NOMO-1 treated with dmso at 0.1 percent for 144 hours (cell line): ENCODE results near the gene COX18.

Experiments used
- DNase-seq: peaks from one replicate; lab custom pipeline; 2025; ENCODE audit not compliant: unreplicated experiment; lab: John Stamatoyannopoulos, UW

Gene COX18

DNA sequence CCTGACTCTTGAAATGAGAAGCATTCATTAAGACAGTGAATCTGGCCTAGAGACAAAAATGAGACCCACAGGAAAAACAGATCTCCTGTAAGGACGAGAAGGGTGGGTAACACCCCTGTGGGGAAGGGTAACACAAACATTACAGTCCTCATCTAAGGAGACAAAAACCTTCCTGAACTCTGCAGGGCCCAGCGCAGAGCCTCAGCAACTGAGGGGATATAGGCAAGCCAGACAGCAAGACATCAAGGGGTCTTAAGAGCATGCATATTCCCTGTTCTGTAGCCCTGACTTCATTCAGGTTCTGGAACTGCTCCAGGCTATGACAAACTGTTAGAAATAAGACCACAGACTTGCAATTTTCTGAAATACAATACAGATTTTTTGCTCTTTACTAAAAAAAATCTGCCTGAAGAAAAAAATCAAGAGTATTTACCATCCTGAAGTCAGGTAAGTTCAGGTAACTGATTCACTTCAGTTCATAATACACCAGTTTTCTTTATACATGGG, 15.5 kb downstream of the COX18 start:
- no peak for DNase-seq

- DNase-seq: no peak
Observed at GRCh38 chr4:73053076-73053475, 16.4 kb downstream of the COX18 start.

DNA sequence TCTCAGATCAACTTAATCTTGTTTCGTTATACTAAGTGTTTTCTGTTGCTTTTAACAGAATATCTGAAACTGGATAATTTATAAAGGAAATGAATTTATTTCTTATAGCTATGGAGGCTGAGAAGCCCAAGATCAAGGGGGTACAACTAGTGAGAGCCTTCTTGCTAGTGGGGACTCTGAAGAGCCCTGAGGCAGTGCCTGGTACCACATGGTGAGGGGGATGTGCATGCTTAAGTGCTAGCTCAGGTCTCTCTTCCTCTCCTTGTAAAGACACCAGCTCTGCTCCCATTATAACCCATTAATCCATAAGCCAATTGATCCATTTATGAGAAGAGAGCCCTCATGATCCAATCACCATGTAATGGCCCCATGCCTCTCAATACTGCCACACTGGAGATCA, 17.9 kb downstream of the COX18 start:
- DNase-seq: no peak

DNA sequence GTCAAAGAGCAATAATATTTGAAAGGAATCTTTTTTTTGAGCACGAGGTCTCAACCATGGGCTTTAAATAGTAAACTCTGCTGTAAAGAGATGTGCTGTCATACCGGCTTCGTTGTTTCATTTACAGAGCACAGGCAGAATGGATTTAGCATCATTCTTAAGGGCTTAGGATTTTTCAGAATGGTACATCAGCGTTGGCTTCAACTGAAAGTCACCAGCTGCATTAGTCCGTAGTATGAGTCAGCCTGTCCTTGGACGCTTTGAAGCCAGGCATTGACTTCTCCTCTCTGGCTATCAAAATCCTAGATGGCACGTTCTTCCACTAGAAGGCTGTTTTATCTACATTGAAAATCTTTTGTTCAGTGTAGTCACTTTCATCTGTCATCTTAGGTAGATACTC, 23.6 kb downstream of the COX18 start:
- no peak for DNase-seq

- no peak for DNase-seq
Observed at GRCh38 chr4:73037057-73037456, 32.5 kb downstream of the COX18 start.

DNA sequence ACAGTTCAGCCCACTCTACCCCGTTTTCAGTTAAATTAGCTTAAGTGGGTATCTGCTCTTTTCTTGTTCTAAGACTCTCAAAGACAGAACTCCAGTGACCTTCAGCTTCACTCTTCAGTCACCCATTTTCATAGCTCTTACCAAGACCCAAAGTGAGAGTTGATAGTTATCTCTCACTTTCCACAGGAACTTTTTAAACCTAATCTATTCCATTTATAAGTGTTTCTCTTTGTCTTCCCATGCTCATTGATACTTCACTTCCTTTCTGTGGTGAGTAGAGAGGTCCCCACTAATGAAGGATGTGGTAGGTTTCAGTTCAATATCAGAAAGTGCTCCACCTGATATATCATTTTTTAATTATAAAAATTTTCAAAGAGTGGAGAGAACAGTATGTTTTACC, 33.4 kb downstream of the COX18 start:
- no peak for DNase-seq

- DNase-seq: no peak
Observed at GRCh38 chr4:73034896-73035295, 34.6 kb downstream of the COX18 start.

DNA sequence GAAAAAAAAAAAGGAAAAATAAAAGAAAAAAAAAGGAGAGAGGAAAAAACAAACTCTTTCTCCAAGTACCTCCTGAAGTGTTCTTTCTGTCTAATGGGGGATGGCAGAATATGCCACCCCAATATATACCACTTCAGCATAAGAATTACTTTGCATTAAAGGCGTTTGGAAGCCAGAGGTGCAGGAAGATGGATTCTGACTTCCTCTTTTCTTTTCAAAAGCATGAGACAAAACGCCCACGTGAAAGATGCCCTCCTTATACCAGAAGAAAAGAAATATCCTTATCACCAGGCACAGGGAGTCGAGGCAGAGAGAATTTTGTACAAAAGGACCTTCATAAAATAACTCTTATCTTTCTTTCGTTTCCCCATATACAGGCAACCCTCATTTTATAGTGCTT, 40.9 kb downstream of the COX18 start:
- DNase-seq: no peak

DNA sequence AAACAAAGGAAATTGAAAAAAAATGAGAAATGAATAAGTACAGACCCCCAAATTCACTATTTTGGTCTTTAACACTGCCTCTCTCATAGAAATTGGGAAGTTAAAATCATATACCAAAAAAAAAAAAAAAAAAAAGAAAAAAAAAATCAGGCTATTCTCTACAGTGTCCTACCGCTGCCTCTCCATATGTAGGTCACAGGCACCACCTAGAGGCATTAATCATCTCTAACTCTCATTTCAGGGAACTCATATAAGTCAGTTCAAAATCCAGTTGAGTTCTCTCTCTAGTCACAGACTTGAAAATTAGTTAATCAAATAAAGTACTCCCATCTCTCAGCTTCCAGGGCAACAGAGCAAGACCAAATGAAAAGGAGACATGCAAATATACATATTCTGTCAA, 47.9 kb downstream of the COX18 start:
- DNase-seq: no peak

DNA sequence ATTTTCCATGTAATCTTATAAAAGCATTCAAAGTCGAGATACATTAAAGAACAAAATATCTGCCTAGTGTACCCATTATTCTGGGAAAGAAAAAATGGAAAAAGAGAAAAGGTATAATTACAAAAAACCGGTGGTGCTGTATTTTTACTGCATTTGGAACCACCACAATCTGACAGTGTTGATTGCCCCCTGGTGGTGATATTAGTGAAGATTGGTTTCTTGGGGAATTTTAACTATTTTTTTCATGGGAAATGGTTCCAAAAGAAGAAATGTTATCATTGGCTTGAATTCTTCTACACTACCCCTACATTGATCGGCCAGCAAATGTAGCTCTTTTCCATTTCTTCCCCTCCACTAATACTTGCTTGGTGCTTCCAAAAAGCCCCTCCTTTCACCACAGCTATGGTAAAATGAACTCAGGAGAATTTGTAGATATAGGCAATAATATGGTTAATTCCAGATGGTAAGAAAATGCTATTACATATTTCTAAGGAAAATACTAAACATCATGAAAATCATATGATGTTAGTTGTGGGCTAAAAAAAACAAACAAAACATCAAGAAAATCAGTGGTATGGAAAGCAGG, 50.0 kb downstream of the COX18 start:
- no peak for DNase-seq

GRCh38 chr4:73018595-73018994, 50.9 kb downstream of the COX18 start:
- DNase-seq: no peak

DNA sequence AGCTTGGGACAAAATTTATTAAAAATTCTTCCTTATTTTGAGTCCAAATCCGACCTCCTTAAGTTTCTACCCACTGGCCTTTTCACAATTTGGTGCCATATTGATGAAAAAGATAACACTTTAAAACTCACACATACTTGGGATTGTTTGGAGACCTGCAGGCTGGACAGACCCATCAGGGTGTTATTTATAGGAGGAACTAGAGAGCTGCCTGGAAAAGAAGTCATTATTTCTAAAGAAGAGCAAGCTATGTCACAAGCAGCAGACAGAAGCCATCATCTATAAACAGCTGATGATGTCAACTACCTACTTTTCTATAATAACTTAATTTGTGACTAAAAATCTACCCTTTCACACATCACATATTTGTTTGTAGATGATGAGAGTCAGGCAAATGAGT, 56.2 kb downstream of the COX18 start:
- DNase-seq: no peak

GRCh38 chr4:73012673-73013072, 56.8 kb downstream of the COX18 start:
- no peak for DNase-seq

- no peak for DNase-seq
Observed at GRCh38 chr4:73011629-73011985, 57.9 kb downstream of the COX18 start.

DNA sequence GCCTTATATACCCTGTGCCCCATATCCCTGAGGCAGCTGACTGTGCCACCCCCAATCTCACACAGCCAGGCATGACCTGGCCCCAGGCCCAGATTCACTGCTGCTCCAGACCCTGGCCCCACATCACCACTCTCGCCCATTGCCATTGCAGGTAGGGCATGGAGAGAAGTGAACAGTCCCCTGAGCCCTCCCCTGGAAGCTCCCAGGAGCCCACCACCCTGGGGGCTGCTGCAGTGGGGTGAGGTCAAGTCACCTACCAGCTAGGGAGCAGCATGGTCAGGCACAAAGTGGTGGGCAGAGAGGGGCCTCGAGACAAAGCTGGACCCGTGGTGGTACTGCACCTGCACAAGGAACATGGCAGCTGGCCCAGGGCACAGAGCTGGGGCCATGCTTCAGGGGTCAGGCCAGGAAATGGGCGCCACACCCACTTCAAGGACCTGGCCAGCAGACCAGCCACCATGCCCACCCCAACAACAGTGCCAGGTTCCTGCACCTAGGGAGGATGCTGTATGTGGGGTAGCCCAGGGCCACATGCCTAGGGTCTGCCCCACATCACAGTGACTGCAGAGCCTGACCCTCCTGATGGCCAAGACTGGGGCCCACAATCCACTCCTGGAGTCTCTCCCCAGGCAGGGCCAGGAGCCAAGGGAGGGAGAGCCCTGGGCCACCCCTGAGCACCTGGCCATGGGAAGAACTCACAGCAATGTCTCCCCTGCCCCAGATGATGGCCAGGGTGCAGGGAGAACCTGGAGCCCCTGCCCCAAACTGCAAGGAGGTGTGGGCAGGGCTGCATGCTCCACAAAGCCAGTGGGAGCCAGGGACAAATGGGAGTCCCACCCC, 58.5 kb downstream of the COX18 start:
- no peak for DNase-seq

- no peak for DNase-seq
Observed at GRCh38 chr4:73007526-73008100, 61.9 kb downstream of the COX18 start.

- DNase-seq: no peak
Observed at GRCh38 chr4:73006286-73006990, 63.1 kb downstream of the COX18 start.

DNA sequence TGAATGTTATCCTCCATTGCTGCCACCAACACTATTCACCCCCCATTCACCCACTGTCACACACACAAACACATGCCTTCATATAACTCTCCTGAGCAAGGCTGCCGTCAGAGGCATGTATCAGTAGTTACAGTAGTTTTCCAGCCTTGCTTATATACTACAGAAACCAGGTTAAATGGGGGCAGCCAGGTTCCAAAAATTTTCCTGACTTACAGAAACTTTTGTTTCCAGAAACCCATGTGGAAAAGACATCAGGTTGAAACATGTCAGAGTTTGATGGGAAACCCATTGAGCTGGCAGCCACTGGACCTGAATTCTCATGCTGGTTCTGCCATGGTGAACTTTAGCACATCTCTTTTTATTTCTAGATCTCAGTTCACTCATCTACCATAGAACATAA, 64.0 kb downstream of the COX18 start:
- DNase-seq: no peak
